BE2C (cell line): Measurements from ENCODE around the gene TMEM132E.

Experiments
- DNase-seq: peaks from one replicate; pipeline ENCODE4 v3.0.0-alpha.2; 2020
- H3K27me3 ChIP-seq: fragments of 250-450 bp; sonication (Bioruptor Pico); 2 replicates; pipeline ENCODE4 v1.5.1; 2020; ENCODE audit warnings: mild to moderate bottlenecking
- H3K36me3 ChIP-seq: fragments of 250-450 bp; sonication (Bioruptor Pico); 2 replicates; pipeline ENCODE4 v1.5.1; 2020; ENCODE audit warnings: mild to moderate bottlenecking
- H3K4me1 ChIP-seq: fragments of 250-450 bp; sonication (Bioruptor Pico); 2 replicates; pipeline ENCODE4 v1.5.1; 2020
- H3K4me3 ChIP-seq: 2 replicates; pipeline ENCODE4 v1.5.1; 2011; ENCODE audit warnings: low read depth, low read length
- H3K9me3 ChIP-seq: fragments of 250-450 bp; sonication (Bioruptor Pico); 2 replicates; pipeline ENCODE4 v1.5.1; 2020
- TF ChIP-seq, protein P1 (sequence below): IDR thresholded peaks from 2 replicates; pipeline ENCODE4 v1.5.1; 2012; ENCODE audit warnings: mild to moderate bottlenecking, low read depth, low read length

TMEM132E gene

DNA sequence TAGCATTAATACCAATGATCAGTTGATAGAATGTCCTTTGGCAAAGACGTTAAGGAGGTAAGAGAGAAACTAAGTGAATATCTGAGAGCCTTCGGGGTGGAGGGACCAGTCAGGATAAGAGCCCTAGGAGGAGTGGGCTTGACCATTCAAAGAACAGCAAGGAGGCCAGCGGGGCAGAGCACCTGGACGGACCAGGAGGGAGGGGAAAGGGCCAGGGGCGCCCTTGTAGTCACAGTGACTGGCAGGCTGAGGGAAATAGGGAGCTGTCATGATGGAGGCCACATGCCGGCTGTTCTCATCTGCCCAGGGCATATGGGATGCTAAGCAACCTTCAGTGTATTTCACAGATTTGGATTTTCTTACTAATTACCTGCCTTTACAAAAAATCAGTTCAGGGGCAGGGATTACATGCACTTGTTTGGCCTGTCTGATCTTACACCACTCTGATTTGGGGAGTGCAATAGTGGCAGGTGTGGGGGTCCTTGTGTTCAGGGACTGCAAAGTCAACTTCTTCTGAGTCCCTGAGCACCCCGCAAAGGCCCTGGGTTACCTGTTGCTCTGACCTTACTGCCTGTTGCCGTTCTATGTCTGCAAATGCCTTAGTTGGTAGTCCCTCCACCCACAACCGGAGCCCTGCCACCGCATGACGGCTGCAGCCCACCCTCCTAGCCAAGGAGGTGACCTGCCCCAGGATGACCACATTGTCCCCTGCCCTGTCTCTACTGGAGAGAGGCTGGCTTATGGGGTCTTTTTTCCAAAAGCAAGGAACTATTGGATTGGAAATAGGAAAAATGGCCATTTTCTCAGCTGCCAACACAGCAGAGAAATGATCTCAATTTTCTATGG, 10.0 kb downstream of the TMEM132E start:
- Histone ChIP-seq H3K27me3 (peaks cover 6% of the 10 kb centered on the region), H3K36me3 (no peaks in the 10 kb centered on the region), H3K9me3 (no peaks in the 10 kb centered on the region), H3K4me1 (peaks cover 3% of the 10 kb centered on the region; the same call in 1 of the 2 replicates), H3K4me3 (no peak overlapping the region)
- TF ChIP-seq, protein P1, sequence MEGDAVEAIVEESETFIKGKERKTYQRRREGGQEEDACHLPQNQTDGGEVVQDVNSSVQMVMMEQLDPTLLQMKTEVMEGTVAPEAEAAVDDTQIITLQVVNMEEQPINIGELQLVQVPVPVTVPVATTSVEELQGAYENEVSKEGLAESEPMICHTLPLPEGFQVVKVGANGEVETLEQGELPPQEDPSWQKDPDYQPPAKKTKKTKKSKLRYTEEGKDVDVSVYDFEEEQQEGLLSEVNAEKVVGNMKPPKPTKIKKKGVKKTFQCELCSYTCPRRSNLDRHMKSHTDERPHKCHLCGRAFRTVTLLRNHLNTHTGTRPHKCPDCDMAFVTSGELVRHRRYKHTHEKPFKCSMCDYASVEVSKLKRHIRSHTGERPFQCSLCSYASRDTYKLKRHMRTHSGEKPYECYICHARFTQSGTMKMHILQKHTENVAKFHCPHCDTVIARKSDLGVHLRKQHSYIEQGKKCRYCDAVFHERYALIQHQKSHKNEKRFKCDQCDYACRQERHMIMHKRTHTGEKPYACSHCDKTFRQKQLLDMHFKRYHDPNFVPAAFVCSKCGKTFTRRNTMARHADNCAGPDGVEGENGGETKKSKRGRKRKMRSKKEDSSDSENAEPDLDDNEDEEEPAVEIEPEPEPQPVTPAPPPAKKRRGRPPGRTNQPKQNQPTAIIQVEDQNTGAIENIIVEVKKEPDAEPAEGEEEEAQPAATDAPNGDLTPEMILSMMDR: no peak
- DNase-seq: no peak

DNA sequence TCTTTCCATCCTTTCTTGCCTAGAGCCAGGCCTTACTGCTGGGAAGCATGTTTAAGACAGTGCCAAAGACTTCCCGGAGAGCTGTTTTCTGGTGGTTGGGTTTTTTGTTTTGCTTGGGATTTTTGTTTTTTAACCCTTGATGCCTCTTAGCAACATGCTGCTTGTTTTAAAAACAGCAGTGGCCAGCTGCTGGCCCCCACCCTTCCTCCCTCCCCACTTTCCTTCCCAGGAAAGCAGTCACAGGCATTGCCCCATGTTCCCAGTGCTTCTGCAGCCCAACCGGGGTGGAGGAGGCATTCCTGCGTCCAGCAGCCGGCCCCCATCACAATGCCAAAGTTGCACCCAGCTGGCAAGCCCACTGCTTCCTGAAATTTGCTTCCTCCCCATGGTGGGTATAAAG, 12.6 kb downstream of the TMEM132E start:
- no peaks in the 10 kb centered on the region for H3K9me3 ChIP-seq
- H3K27me3 ChIP-seq: no peaks in the 10 kb centered on the region
- H3K4me1 ChIP-seq: peaks cover 2% of the 10 kb centered on the region; the same call in 1 of the 2 replicates
- TF ChIP-seq, protein P1: no peak
- no peak overlapping the region for H3K4me3 ChIP-seq
- H3K36me3 ChIP-seq: no peaks in the 10 kb centered on the region
- DNase-seq: no peak

DNA sequence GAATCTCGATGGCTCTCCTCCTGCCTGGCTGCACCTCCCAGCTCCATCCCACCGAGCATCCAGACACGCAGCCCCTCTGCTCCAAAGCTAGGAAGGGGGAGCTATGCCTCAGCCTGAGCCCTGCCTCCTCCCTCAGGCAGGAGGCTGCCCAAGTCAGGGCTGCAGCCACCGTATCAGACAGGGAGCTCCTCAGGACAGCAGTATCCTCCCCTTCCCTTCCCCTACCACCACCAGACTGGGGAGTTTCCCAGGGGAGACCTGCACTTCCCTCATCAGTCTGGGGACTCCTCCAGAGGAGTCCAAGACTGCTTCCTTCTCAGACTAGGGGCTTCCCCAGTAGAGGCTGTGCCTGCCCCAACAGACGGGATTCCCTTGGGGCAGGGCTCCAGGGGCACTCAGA, 17.5 kb downstream of the TMEM132E start:
- Histone ChIP-seq H3K36me3 (no peaks in the 10 kb centered on the region), H3K4me1 (peaks cover 30% of the 10 kb centered on the region), H3K9me3 (no peaks in the 10 kb centered on the region), H3K27me3 (no peaks in the 10 kb centered on the region), H3K4me3 (no peak overlapping the region)
- no peak for DNase-seq
- TF ChIP-seq, protein P1: no peak

DNA sequence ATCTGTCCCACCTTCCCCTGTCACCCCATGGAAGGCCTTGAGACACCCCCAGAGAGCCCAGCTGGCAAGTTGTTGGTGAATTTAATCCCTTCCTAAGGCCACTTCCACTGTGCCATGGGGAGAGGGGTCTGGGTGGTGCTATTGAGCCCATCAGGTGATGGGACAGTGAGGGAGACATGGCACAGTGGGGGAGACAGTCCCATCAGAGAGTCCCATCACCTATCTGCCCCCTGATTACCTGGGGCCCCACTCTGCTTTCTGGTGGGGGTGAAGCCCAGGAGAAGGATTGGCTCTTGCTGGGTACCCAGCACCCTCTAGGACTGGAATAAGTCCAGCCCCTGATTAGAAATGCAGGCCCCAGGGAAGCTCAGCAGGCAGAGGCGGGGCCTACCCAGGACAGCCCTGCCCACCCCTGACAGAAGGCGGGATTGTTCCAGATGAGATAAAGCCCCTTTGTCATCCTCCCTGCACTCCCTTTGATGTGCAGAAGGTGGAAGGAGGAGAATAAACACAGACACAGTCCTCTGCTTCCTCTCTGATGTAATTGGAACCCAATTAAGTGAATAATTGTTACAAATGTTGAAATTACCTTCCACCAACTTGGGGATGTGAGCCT, 18.9 kb downstream of the TMEM132E start:
- TF ChIP-seq, protein P1: no peak
- Histone ChIP-seq H3K27me3 (no peaks in the 10 kb centered on the region), H3K4me1 (peaks cover 33% of the 10 kb centered on the region), H3K4me3 (no peak overlapping the region), H3K9me3 (no peaks in the 10 kb centered on the region), H3K36me3 (no peaks in the 10 kb centered on the region)
- DNase-seq: peak; percentile 91

DNA sequence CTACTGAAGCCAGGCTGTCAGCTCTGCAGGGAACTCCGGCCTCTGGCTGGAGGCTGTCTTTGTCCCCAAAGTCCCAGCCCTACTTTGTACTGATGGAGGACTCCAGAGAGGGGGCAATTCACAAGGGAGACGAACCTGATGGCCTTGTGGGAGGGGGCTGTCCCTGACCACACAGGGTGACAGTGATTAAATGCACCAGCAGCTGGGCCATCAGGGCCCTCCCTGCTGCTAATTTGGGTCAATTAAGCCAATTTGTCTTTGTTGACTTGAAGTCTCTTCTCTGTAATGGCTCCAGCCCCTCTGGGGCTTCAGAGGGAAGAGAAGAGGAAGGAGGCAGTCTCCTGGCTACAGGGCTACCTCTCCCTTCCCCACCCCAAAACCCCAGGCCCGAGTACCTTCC, 22.0 kb downstream of the TMEM132E start:
- H3K4me3 ChIP-seq: no peak overlapping the region
- H3K4me1 ChIP-seq: peaks cover 33% of the 10 kb centered on the region
- no peak for DNase-seq
- TF ChIP-seq, protein P1: no peak
- no peaks in the 10 kb centered on the region for H3K9me3 ChIP-seq
- no peaks in the 10 kb centered on the region for H3K27me3 ChIP-seq
- no peaks in the 10 kb centered on the region for H3K36me3 ChIP-seq

DNA sequence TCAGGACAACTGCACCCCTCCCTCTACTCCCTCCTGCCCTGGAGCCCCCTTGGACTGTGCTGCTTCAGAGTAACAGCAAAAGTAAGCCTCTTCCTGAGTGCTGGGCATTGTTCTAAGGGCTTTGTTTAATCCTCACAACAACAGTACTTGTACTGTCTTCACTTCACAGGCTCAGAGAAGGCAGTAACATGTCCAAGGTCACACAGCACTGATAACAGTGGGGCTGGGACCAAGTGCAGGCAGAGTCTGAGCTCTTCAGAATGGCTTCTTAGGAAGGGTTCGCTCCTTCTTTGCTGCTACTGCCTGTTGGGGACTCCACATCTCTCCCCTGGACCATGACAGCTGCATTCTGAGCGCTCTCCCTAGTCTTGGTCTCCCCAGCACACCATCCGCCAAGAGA, 24.6 kb downstream of the TMEM132E start:
- Histone ChIP-seq H3K4me1 (peaks cover 18% of the 10 kb centered on the region), H3K4me3 (no peak overlapping the region), H3K9me3 (no peaks in the 10 kb centered on the region), H3K36me3 (no peaks in the 10 kb centered on the region), H3K27me3 (no peaks in the 10 kb centered on the region)
- DNase-seq: no peak
- TF ChIP-seq, protein P1: no peak
